Tibial nerve (tissue), 4 donors: ENCODE results near the gene TSEN54.

Source experiments
- EP300 ChIP-seq, 2 donors: sonication (generic); formaldehyde crosslinking; IDR thresholded peaks; one replicate each; pipeline ENCODE4 v1.6.1; 2017; ENCODE audit warnings: antibody characterized with exemption in 2 of 2, mild to moderate bottlenecking in 1 of 2
- POLR2A ChIP-seq, 2 donors: fragments of 450-650 bp; IDR thresholded peaks; one replicate each; pipeline ENCODE4 v1.6.1; 2017; ENCODE audit warnings: antibody characterized with exemption in 2 of 2, mild to moderate bottlenecking in 2 of 2, moderate library complexity in 2 of 2
- TF ChIP-seq, protein P1 (sequence below), 5 experiments: fragments of 200-600 bp in 3 of 5; fragments of 450-650 bp in 2 of 5; sonication (generic) in 3 of 5; IDR thresholded peaks; one replicate each; pipeline ENCODE4 v1.5.1; 2016 to 2019; ENCODE audit warnings: antibody characterized with exemption in 5 of 5, mild to moderate bottlenecking in 3 of 5, moderate library complexity in 2 of 5

- TF ChIP-seq POLR2A (IDR thresholded peaks at IDR 0.05) (no peak), EP300 (IDR thresholded peaks at IDR 0.05) (no peak)
- TF ChIP-seq, protein P1, sequence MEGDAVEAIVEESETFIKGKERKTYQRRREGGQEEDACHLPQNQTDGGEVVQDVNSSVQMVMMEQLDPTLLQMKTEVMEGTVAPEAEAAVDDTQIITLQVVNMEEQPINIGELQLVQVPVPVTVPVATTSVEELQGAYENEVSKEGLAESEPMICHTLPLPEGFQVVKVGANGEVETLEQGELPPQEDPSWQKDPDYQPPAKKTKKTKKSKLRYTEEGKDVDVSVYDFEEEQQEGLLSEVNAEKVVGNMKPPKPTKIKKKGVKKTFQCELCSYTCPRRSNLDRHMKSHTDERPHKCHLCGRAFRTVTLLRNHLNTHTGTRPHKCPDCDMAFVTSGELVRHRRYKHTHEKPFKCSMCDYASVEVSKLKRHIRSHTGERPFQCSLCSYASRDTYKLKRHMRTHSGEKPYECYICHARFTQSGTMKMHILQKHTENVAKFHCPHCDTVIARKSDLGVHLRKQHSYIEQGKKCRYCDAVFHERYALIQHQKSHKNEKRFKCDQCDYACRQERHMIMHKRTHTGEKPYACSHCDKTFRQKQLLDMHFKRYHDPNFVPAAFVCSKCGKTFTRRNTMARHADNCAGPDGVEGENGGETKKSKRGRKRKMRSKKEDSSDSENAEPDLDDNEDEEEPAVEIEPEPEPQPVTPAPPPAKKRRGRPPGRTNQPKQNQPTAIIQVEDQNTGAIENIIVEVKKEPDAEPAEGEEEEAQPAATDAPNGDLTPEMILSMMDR (IDR thresholded peaks at IDR 0.05): no peak
These were observed 26.1 kb upstream of the TSEN54 start for GRCh38 chr17:75490173-75490743.
